Caco-2 (cell line): Measurements from ENCODE around the gene SPDYE6. TPM values are rescaled to one million over a fixed set of nuclear protein-coding genes. Genes with fewer than 3 reads are reported as not detected.

Experiments used
- BruUV-seq: library from RNA; stranded (reverse); fragments of 400-500 nt; replicated peaks from 2 replicates; lab custom pipeline; 2021; lab: Mats Ljungman, UMichigan
- CTCF ChIA-PET: fragments of 300-600 bp; sonication (Branson Sonifier 250); formaldehyde crosslinking; loops from one replicate; lab custom pipeline; 2022; ENCODE audit warnings: antibody characterized with exemption; lab: Charles Lee
- POLR2A ChIA-PET: fragments of 300-600 bp; sonication (Branson Sonifier 250); formaldehyde crosslinking; loops from one replicate; lab custom pipeline; 2022; ENCODE audit warnings: antibody characterized with exemption; lab: Charles Lee
- DNase-seq, 2 experiments: peaks; one replicate each; pipeline versions ENCODE4 v3.0.0 to v3.0.0-alpha.2; 2020 to 2022
- H3K27me3 ChIP-seq: replicated peaks from 2 replicates; pipeline ENCODE4 v1.6.0; 2011; ENCODE audit warnings: low read length; ENCODE audit not compliant: control insufficient read depth, insufficient read depth
- H3K36me3 ChIP-seq: 2 replicates; pipeline ENCODE4 v1.5.1; 2011; ENCODE audit warnings: low read length; ENCODE audit not compliant: control insufficient read depth, insufficient read depth
- H3K4me1 ChIP-seq: fragments of 250-450 bp; sonication (Bioruptor Pico); 2 replicates; pipeline ENCODE4 v1.5.1; 2020; ENCODE audit warnings: mild to moderate bottlenecking
- H3K4me3 ChIP-seq: 2 replicates; pipeline ENCODE4 v1.5.1; 2011; ENCODE audit warnings: low read depth, mild to moderate bottlenecking, control low read depth, low read length
- H3K9me3 ChIP-seq: fragments of 250-450 bp; sonication (Bioruptor Pico); 2 replicates; pipeline ENCODE4 v1.5.1; 2020; ENCODE audit warnings: mild to moderate bottlenecking, moderate library complexity
- H3K27ac Mint-ChIP-seq: one replicate; pipeline ENCODE4 v1.8.0; 2022; ENCODE audit warnings: mixed read lengths; ENCODE audit not compliant: unreplicated experiment
- H3K27me3 Mint-ChIP-seq: one replicate; pipeline ENCODE4 v1.8.0; 2022; ENCODE audit warnings: mixed read lengths; ENCODE audit not compliant: insufficient read depth, unreplicated experiment
- H3K36me3 Mint-ChIP-seq: one replicate; pipeline ENCODE4 v1.8.0; 2022; ENCODE audit warnings: mild to moderate bottlenecking, mixed read lengths; ENCODE audit not compliant: insufficient read depth, unreplicated experiment
- H3K4me1 Mint-ChIP-seq: one replicate; pipeline ENCODE4 v1.8.0; 2022; ENCODE audit warnings: low read depth, mixed read lengths; ENCODE audit not compliant: unreplicated experiment
- H3K4me3 Mint-ChIP-seq: one replicate; pipeline ENCODE4 v1.8.0; 2022; ENCODE audit warnings: mild to moderate bottlenecking, moderate library complexity, mixed read lengths; ENCODE audit not compliant: unreplicated experiment
- H3K9me3 Mint-ChIP-seq: one replicate; pipeline ENCODE4 v1.8.0; 2022; ENCODE audit warnings: mixed read lengths; ENCODE audit not compliant: unreplicated experiment
- CTCF ChIP-seq, 2 experiments: fragments of 200-600 bp in 1 of 2; IDR thresholded peaks; 1 replicate in 1 of 2; 2 replicates in 1 of 2; pipeline versions ENCODE4 v1.5.1 to v1.8.0; 2011 to 2022; ENCODE audit warnings: antibody characterized with exemption in 1 of 2, control low read depth in 1 of 2, inconsistent platforms in 1 of 2, low read depth in 1 of 2, low read length in 1 of 2, mild to moderate bottlenecking in 1 of 2, moderate library complexity in 1 of 2; ENCODE audit not compliant: insufficient read depth in 1 of 2, severe bottlenecking in 1 of 2, unreplicated experiment in 1 of 2
- intact Hi-C: fragments of 100-400 bp; cut with micrococcal nuclease; formaldehyde crosslinking; loops from one replicate; pipeline ENCODE4 v1.10.0; 2022; ENCODE audit not compliant: unreplicated experiment
- total RNA-seq: library from RNA; stranded (reverse); gene quantifications from 2 replicates; pipeline ENCODE4 v1.2.3, GENCODE V29; 2022

The SPDYE6 gene
- total RNA-seq, 1 experiment from 2014 or later: not detected

DNA sequence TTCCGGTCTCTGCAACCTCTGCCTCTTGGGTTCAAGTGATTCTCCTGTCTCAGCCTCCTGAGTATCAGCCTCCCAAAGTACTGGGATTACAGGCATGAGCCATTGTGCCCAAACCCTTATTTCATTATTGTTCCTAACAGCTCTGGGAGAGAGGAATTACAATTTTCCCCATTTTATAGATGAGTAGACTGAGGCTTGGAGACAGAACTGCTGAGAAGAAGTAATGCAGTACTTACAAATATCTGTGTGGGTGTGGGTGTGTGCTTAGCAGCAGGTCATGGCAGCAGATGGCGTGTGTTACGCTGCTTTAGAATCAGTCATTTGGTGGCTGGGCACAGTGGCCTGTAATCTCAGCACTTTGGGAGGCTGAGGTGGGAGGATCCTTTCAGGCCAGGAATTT is 47.3 kb upstream of the SPDYE6 start:
- DNase-seq: no peak
- TF ChIP-seq CTCF (IDR thresholded peaks at IDR 0.05; ENCODE audit: insufficient read depth in 1 of 2, low read depth in 1 of 2, low read length in 1 of 2, severe bottlenecking in 1 of 2, unreplicated experiment in 1 of 2): no peak
- ChIA-PET POLR2A (no interaction called here), CTCF (interaction anchor here (0.6 kb wide), 1 partner anchor 1563 kb away, joined by 4 read pairs; no protein-coding TSS in a partner anchor)
- no peaks in the 10 kb centered on the region for H3K4me1 ChIP-seq
- no peaks in the 10 kb centered on the region for H3K27me3 ChIP-seq
- peaks cover 98% of the 10 kb centered on the region for H3K36me3 Mint-ChIP-seq
- peaks cover 7% of the 10 kb centered on the region; the same call in 1 of the 2 replicates for H3K36me3 ChIP-seq
- no peaks in the 10 kb centered on the region for H3K9me3 ChIP-seq
- H3K4me3 Mint-ChIP-seq: no peak overlapping the region
- BruUV-seq: no TSS peak
- no peaks in the 10 kb centered on the region for H3K4me1 Mint-ChIP-seq
- no peak overlapping the region for H3K27ac Mint-ChIP-seq
- H3K4me3 ChIP-seq: no peak overlapping the region
- H3K27me3 Mint-ChIP-seq: no peaks in the 10 kb centered on the region
- intact Hi-C loops: no loop called here
- H3K9me3 Mint-ChIP-seq: no peaks in the 10 kb centered on the region

GRCh38 chr7:102400360-102400759 is 44.1 kb upstream of the SPDYE6 start:
- POLR2A ChIA-PET: no interaction called here

GRCh38 chr7:102398543-102398942 is 42.3 kb upstream of the SPDYE6 start:
- intact Hi-C loops: no loop called here
- POLR2A ChIA-PET: interaction anchor here (0.5 to 0.6 kb wide), 2 partner anchors 7 to 1181 kb away, joined by 3 to 6 read pairs; no protein-coding TSS in a partner anchor
- peaks cover 85% of the 10 kb centered on the region for H3K36me3 Mint-ChIP-seq
- Histone ChIP-seq H3K4me3 (no peak overlapping the region), H3K9me3 (no peaks in the 10 kb centered on the region), H3K36me3 (peaks cover 2% of the 10 kb centered on the region; the same call in 1 of the 2 replicates), H3K27me3 (no peaks in the 10 kb centered on the region), H3K4me1 (peaks cover 18% of the 10 kb centered on the region)
- H3K27me3 Mint-ChIP-seq: no peaks in the 10 kb centered on the region
- H3K9me3 Mint-ChIP-seq: no peaks in the 10 kb centered on the region
- CTCF ChIA-PET: no interaction called here
- BruUV-seq: no TSS peak
- no peak overlapping the region for H3K4me3 Mint-ChIP-seq
- no peak overlapping the region for H3K27ac Mint-ChIP-seq
- DNase-seq: no peak
- TF ChIP-seq CTCF (IDR thresholded peaks at IDR 0.05; ENCODE audit: insufficient read depth in 1 of 2, low read depth in 1 of 2, low read length in 1 of 2, severe bottlenecking in 1 of 2, unreplicated experiment in 1 of 2): no peak
- H3K4me1 Mint-ChIP-seq: peaks cover 6% of the 10 kb centered on the region

More at GRCh38 chr7:102400360-102400759, 44.1 kb upstream of the SPDYE6 start:
- Mint-ChIP-seq H3K4me1 (peaks cover 6% of the 10 kb centered on the region), H3K9me3 (no peaks in the 10 kb centered on the region), H3K36me3 (peaks cover 95% of the 10 kb centered on the region), H3K27me3 (no peaks in the 10 kb centered on the region), H3K4me3 (no peak overlapping the region), H3K27ac (no peak overlapping the region)
- no peak for TF ChIP-seq CTCF (IDR thresholded peaks at IDR 0.05; ENCODE audit: insufficient read depth in 1 of 2, low read depth in 1 of 2, low read length in 1 of 2, severe bottlenecking in 1 of 2, unreplicated experiment in 1 of 2)
- BruUV-seq: no TSS peak
- intact Hi-C loops: no loop called here
- CTCF ChIA-PET: no interaction called here
- Histone ChIP-seq H3K27me3 (no peaks in the 10 kb centered on the region), H3K4me3 (no peak overlapping the region), H3K36me3 (peaks cover 2% of the 10 kb centered on the region; the same call in 1 of the 2 replicates), H3K9me3 (no peaks in the 10 kb centered on the region), H3K4me1 (no peaks in the 10 kb centered on the region; the same call in 1 of the 2 replicates)
- DNase-seq: no peak
